ENCODE measurements around the gene CCR7.
A peak's percentile ranks its signal among the peaks of the same experiment; 100 is the strongest.

Gene CCR7

GRCh38 chr17:40564883-40565768 lies at the start of gene CCR7:
CCR7 (minus strand) TSS chr17:40565472; CDS start chr17:40565409, 63 bp downstream.
- no peak for DNase-seq

- no peak for DNase-seq
These were observed 49.3 kb upstream of the CCR7 start for GRCh38 chr17:40614431-40615067.

- no peak for DNase-seq
These were observed 48.3 kb upstream of the CCR7 start for GRCh38 chr17:40613467-40614154.

GRCh38 chr17:40612599-40613244 lies 47.5 kb upstream of the CCR7 start:
- DNase-seq, result no peak

GRCh38 chr17:40611840-40612474 lies 46.7 kb upstream of the CCR7 start:
- DNase-seq, result no peak

DNA sequence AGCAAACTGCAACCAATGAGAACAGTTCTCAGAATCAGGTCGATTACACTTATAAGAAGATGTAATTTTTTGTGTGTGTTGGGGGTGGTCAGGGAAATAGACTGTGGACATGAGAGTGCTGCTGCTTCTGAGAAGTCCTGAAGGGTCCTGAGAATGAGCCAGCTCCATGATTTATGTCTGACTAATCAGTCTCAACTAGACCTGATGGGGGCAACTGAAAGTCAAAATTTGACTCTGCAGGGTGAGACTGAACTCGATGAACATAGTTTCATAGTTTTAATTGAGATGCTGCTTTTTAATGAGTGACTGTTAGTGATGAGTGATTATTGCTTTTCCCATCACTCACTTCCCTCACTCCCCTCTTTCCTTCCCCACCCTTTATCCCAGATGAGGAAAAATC lies 45.1 kb upstream of the CCR7 start:
- DNase-seq, result no peak

GRCh38 chr17:40608061-40608581 lies 42.8 kb upstream of the CCR7 start:
- DNase-seq, result no peak

GRCh38 chr17:40607641-40608040 lies 42.4 kb upstream of the CCR7 start:
- DNase-seq, result no peak

- DNase-seq, result no peak
These were observed 41.5 kb upstream of the CCR7 start for GRCh38 chr17:40606548-40607353.

- no peak for DNase-seq
These were observed 40.0 kb upstream of the CCR7 start for GRCh38 chr17:40605306-40605705.

DNA sequence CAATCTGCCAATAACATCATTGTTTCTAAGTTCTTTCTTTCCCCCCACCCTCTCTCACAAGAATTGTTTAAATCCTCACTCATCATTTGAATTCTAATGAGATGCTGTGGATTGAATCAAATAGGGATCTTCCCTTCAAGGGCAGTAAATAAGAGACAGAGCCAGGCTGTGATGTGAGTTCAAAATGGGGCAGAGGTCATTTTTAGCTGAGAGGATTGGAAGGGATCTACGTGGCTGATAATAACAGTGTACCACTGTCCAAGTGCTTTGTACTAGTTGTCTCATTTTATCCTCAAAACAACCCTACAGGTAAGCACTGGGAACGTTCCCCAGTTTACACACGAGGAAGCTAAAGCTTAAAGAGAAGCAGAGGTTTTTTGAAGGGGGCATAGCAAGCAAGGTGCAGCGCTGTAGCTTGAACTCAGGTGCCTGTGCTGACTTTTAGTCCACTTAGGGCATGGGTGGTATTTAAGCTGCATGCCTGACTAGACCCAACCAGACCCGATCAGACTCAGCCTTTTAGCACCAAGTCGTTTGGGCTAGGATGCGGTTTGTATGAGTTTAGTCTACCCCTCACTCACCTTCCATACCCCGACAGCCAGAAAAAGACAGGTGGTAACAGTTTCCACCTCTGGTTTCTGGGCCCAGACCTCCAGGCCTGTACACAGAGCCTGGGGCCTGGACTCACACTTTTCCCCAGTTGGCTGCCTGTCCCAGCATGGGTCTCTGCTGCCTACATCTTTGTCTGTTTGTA lies 39.2 kb upstream of the CCR7 start:
- DNase-seq, result no peak

GRCh38 chr17:40602445-40603443 lies 37.5 kb upstream of the CCR7 start:
- no peak for DNase-seq

DNA sequence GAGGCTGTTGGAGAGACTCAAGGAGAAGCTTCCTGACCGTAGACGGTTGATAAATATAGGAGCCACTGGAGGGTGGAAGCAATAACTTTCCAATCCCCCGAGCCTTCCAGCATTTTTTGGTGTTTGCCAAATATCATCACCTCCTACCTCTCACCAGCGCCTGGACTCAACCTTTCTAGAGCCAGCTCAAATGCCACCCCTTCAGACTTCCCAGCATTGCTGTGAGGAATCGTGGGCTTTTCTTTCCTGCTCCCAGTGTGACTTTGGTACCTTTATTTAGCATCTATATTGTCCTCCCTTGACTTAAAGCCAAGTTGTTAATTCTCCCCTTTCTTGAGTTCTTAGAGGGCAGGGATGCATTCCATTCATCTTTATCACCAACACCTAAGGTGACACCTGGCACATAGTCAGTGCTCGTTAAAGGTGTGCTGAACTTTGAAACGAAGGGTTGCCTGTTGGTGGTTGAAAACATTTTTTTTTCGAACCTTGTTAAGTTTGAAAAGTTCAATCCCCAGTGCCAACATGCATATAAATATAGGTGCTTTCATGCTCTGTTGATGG lies 35.3 kb upstream of the CCR7 start:
- DNase-seq, result no peak

- DNase-seq, result no peak
These were observed 34.1 kb upstream of the CCR7 start for GRCh38 chr17:40599468-40599763.

DNA sequence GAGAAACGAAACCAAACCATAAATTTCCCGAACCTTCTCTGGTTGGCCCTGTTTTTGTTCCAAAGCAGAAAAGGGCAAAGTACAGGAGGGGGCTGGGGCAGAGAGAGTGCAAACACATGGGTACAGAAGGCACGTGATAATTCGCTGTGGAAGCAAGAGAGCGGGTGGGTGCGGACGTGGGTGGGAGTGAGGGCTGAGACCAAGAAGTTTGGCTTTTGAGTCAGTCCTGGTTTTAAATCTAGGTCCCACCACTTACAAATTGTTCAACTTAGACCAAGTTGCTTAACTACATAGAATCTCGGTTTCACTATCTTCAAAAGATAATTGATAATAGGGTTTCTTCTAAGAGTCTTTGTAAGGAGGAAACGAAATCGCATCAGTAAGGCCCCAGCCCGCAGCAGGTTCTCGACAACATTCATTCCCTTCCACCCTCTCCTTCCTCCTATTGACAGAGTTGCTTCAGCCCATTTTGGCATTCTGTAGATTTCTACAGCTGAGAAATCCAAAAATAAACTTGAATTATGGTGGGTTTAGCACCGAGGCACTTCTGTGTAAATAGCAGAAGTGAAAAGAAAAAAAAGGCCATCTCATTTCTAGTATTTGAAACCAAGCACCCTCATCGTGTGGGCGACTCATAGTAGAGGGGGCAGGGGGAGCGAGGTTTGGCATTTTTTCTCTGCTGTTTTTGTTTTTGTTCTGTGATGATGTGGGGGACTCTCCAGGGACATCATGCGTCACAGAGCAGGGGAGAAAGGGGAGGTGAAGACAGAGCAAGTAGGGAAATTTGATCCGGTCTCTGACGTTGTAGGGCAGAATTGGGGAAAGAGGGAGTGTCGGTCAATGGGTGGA lies 33.6 kb upstream of the CCR7 start:
- peak; percentile 58 for DNase-seq

- DNase-seq, result no peak
These were observed 33.0 kb upstream of the CCR7 start for GRCh38 chr17:40598301-40598618.

DNA sequence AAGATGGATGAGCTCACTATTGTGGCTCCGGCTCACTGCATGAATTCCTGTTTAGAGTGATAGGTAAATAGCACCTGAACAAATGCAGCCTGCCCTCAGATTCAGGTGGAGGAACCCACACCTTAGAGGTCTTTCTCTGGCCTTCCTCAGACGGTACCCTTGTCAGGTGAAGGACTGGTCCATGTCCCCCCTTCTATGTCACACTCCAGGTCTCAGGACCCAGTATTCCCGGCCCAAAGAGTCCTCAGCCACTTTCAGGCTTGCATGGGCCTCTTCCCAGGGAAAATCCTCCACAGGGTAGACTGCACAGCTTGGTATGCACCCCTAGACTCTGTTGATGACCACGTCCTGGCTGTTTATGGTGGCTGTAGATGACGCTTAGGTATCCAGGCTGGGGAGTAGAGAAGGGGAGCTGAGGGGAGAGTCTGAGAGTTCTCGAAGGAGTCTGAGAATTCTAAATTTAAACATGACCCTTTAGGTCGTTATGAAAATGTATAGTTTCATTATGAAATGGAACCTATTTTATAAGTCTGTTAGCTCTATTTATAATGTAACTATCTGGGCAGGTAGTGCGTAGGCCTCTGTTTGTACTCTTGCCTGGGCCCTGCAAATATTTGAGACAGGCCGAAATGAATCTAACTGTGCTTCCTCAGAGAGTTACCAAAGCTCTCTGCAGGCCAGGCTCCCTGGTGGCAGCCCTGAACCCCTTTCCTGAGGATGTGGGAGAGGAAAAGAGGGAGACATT lies 32.5 kb upstream of the CCR7 start:
- no peak for DNase-seq

- no peak for DNase-seq
These were observed 31.9 kb upstream of the CCR7 start for GRCh38 chr17:40597156-40597555.
